Upper lobe of right lung (tissue), 1 donor: ENCODE measurements around the gene DNAAF8. TPM values are rescaled to one million over a fixed set of nuclear protein-coding genes. Genes with fewer than 3 reads are reported as not detected.

Experiments
- ATAC-seq: fragments of 200-7000 bp; cut with Tn5 transposase; one replicate; pipeline ENCODE4 v1.9.1; 2020; ENCODE audit warnings: mild to moderate bottlenecking, moderate library complexity
- DNase-seq: peaks from one replicate; pipeline ENCODE4 v3.0.0-alpha.2; 2020
- H3K27ac ChIP-seq: fragments of 200-600 bp; one replicate; pipeline ENCODE4 v1.8.0; 2022
- H3K27me3 ChIP-seq: fragments of 200-600 bp; one replicate; pipeline ENCODE4 v1.8.0; 2022; ENCODE audit warnings: mild to moderate bottlenecking
- H3K36me3 ChIP-seq: fragments of 200-600 bp; one replicate; pipeline ENCODE4 v1.8.0; 2022
- H3K4me1 ChIP-seq: fragments of 200-600 bp; one replicate; pipeline ENCODE4 v1.8.0; 2022
- H3K4me3 ChIP-seq: fragments of 200-600 bp; one replicate; pipeline ENCODE4 v1.8.0; 2022; ENCODE audit warnings: mild to moderate bottlenecking
- H3K9me3 ChIP-seq: fragments of 200-600 bp; one replicate; pipeline ENCODE4 v1.8.0; 2022
- intact Hi-C: fragments of 100-400 bp; cut with DNase I; formaldehyde crosslinking; loops from one replicate; pipeline ENCODE4 v1.11.0; 2022
- total RNA-seq: library from RNA; stranded (reverse); fragmentation: NEBNext Ultra II Directional; extraction: Animal tissue kit (Norgen Biotek cat#: 25700); gene quantifications from one replicate; pipeline ENCODE4 v1.2.1, GENCODE V29; 2021
- TF ChIP-seq, protein P1 (sequence below): fragments of 200-600 bp; IDR thresholded peaks from one replicate; pipeline ENCODE4 v1.8.0; 2022; ENCODE audit warnings: antibody characterized with exemption
- donor health status: DM: no; HTN: yes; CAD: no; lungs with severe emphysema.

DNAAF8 gene
- total RNA-seq, 1 donor from 2014 or later = 0.58 TPM

- TF ChIP-seq, protein P1, sequence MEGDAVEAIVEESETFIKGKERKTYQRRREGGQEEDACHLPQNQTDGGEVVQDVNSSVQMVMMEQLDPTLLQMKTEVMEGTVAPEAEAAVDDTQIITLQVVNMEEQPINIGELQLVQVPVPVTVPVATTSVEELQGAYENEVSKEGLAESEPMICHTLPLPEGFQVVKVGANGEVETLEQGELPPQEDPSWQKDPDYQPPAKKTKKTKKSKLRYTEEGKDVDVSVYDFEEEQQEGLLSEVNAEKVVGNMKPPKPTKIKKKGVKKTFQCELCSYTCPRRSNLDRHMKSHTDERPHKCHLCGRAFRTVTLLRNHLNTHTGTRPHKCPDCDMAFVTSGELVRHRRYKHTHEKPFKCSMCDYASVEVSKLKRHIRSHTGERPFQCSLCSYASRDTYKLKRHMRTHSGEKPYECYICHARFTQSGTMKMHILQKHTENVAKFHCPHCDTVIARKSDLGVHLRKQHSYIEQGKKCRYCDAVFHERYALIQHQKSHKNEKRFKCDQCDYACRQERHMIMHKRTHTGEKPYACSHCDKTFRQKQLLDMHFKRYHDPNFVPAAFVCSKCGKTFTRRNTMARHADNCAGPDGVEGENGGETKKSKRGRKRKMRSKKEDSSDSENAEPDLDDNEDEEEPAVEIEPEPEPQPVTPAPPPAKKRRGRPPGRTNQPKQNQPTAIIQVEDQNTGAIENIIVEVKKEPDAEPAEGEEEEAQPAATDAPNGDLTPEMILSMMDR = no peak
- intact Hi-C loops = no loop called here
- DNase-seq (no peak), ATAC-seq (no peak)
- H3K4me1 ChIP-seq = no peaks in the 10 kb centered on the region
- H3K36me3 ChIP-seq = peaks cover 23% of the 10 kb centered on the region
- H3K27me3 ChIP-seq = no peaks in the 10 kb centered on the region
- H3K9me3 ChIP-seq = no peaks in the 10 kb centered on the region
- H3K4me3 ChIP-seq = no peak overlapping the region
- H3K27ac ChIP-seq = no peak overlapping the region
These were observed 15.9 kb upstream of the DNAAF8 start for GRCh38 chr16:4718466-4718865.

GRCh38 chr16:4723071-4723767 lies 11.1 kb upstream of the DNAAF8 start:
- no peak for DNase-seq
- H3K4me3 ChIP-seq = no peak overlapping the region
- no peaks in the 10 kb centered on the region for H3K4me1 ChIP-seq
- H3K9me3 ChIP-seq = no peaks in the 10 kb centered on the region
- H3K27ac ChIP-seq = no peak overlapping the region
- peaks cover 32% of the 10 kb centered on the region for H3K36me3 ChIP-seq
- no peak for ATAC-seq
- intact Hi-C loops = no loop called here
- TF ChIP-seq, protein P1 = no peak
- H3K27me3 ChIP-seq = no peaks in the 10 kb centered on the region

DNA sequence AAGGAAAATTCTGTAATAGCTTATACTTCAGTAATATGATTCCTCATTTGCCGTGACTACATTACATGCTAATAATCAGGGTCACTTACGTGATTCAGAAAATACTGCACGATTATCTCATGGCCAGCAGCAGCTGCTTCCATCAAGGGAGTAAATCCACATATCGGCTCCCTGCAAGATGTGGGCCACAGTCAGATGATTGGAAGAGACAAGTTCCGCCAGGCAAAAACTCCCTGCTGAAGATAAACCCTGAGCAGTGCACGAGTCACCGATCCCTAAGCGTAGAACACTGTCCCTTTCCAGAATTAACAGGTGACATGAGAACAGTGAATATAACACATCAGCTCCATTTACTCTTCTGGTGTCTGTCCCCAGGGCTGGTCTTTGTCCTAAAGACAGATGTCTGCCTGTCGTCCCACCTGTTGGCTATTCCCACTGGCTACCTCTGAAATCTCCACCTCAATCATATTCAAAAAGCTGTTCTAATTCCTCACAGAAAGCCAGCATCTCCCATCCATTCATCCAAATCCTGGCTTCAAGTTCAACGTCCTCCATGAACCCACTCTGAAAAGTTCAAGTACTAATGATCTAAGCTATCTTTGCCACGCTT lies 9.6 kb upstream of the DNAAF8 start:
- H3K9me3 ChIP-seq = no peaks in the 10 kb centered on the region
- H3K27me3 ChIP-seq = no peaks in the 10 kb centered on the region
- peaks cover 44% of the 10 kb centered on the region for H3K36me3 ChIP-seq
- TF ChIP-seq, protein P1 = no peak
- DNase-seq (no peak), ATAC-seq (no peak)
- intact Hi-C loops = no loop called here
- H3K4me1 ChIP-seq = no peaks in the 10 kb centered on the region
- H3K27ac ChIP-seq = no peak overlapping the region
- H3K4me3 ChIP-seq = no peak overlapping the region

- intact Hi-C loops = no loop called here
- Histone ChIP-seq H3K27ac (no peak overlapping the region), H3K36me3 (peaks cover 53% of the 10 kb centered on the region), H3K4me1 (no peaks in the 10 kb centered on the region), H3K4me3 (no peak overlapping the region), H3K27me3 (no peaks in the 10 kb centered on the region), H3K9me3 (no peaks in the 10 kb centered on the region)
- TF ChIP-seq, protein P1 = no peak
- no peak for DNase-seq
- no peak for ATAC-seq
These were observed 7.7 kb upstream of the DNAAF8 start for GRCh38 chr16:4726616-4727015.

DNA sequence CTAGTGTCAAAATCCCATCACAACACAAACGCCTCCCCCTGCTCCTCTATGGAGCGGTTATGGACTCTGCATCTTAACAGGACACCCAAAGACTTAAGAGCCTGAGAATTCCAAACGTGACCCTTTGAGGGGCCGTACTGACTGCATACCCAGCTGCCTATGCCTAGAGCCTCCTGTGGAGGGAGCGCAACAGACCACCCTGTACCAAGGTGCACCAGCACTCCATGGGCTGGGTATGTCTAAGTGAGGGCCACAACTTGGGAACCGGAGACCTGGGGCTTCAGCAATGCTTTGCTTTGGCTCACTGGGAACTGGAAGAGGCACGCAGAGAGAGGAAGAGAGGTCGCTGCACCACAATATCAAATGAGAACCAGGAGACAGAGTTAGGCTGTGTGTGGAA lies 5.7 kb upstream of the DNAAF8 start:
- H3K27me3 ChIP-seq = no peaks in the 10 kb centered on the region
- TF ChIP-seq, protein P1 = no peak
- peaks cover 53% of the 10 kb centered on the region for H3K36me3 ChIP-seq
- ATAC-seq = no peak
- H3K27ac ChIP-seq = no peak overlapping the region
- DNase-seq = no peak
- intact Hi-C loops = no loop called here
- H3K9me3 ChIP-seq = no peaks in the 10 kb centered on the region
- no peak overlapping the region for H3K4me3 ChIP-seq
- peaks cover 4% of the 10 kb centered on the region for H3K4me1 ChIP-seq
